Neural progenitor cell (in vitro differentiated cells): Measurements from ENCODE around the gene ATP1A3.

Experiments
- EZH2 ChIP-seq: fragments of 200-600 bp; sonication (generic); IDR thresholded peaks from 2 replicates; pipeline ENCODE4 v1.6.1; 2017; ENCODE audit warnings: antibody characterized with exemption, mild to moderate bottlenecking, moderate library complexity
- EZH2phosphoT487 ChIP-seq: fragments of 200-600 bp; sonication (generic); IDR thresholded peaks from 2 replicates; pipeline ENCODE4 v1.6.1; 2017; ENCODE audit warnings: antibody characterized with exemption
- TF ChIP-seq, protein P1 (sequence below): fragments of 200-600 bp; sonication (generic); IDR thresholded peaks from 2 replicates; pipeline ENCODE4 v1.5.1; 2017; ENCODE audit warnings: antibody characterized with exemption, mild to moderate bottlenecking

DNA sequence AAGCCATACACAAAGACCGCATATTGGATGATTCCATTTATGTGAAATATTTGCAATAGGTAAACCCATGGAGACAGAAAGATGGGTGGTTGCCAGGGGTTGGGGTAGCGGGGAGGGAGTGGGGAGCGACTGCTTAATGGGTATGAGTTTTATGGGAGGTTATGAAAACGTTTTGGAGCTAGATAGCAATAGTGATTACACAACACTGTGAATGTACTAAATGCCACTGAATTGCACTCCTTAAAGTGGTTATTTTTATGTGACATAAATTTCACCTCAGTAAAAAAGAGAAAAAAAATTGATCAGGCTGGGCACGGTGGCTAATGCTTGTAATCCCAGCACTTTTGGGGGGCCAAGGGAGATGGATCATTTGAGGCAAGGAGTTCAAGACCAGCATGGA is 39.4 kb upstream of the ATP1A3 start:
- TF ChIP-seq, protein P1, sequence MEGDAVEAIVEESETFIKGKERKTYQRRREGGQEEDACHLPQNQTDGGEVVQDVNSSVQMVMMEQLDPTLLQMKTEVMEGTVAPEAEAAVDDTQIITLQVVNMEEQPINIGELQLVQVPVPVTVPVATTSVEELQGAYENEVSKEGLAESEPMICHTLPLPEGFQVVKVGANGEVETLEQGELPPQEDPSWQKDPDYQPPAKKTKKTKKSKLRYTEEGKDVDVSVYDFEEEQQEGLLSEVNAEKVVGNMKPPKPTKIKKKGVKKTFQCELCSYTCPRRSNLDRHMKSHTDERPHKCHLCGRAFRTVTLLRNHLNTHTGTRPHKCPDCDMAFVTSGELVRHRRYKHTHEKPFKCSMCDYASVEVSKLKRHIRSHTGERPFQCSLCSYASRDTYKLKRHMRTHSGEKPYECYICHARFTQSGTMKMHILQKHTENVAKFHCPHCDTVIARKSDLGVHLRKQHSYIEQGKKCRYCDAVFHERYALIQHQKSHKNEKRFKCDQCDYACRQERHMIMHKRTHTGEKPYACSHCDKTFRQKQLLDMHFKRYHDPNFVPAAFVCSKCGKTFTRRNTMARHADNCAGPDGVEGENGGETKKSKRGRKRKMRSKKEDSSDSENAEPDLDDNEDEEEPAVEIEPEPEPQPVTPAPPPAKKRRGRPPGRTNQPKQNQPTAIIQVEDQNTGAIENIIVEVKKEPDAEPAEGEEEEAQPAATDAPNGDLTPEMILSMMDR: no peak
- TF ChIP-seq EZH2phosphoT487 (no peak), EZH2 (no peak)
